GM06990 (cell line): ENCODE data around the gene PI4KA.

Source experiments
- DNase-seq: peaks from one replicate; pipeline ENCODE4 v3.0.0-alpha.2; 2011; ENCODE audit not compliant: insufficient read length; ENCODE audit errors: extremely low read depth
- H3K27me3 ChIP-seq: replicated peaks from 2 replicates; pipeline ENCODE4 v1.6.0; 2011; ENCODE audit warnings: low read length; ENCODE audit not compliant: control insufficient read depth, insufficient read depth
- H3K36me3 ChIP-seq: 2 replicates; pipeline ENCODE4 v1.5.1; 2011; ENCODE audit warnings: low read length; ENCODE audit not compliant: control insufficient read depth, insufficient read depth
- H3K4me3 ChIP-seq: replicated peaks from 2 replicates; pipeline ENCODE4 v1.5.1; 2011; ENCODE audit warnings: low read depth, mild to moderate bottlenecking, control low read depth, low read length
- CTCF ChIP-seq: IDR thresholded peaks from 2 replicates; pipeline ENCODE4 v1.5.1; 2011; ENCODE audit warnings: low read length, control low read depth, mild to moderate bottlenecking, inconsistent platforms; ENCODE audit not compliant: insufficient read depth, poor library complexity, severe bottlenecking

PI4KA gene

GRCh38 chr22:20882855-20883254 is 24.2 kb upstream of the PI4KA start:
- TF ChIP-seq CTCF = no peak
- DNase-seq = no peak
- no peak overlapping the region for H3K4me3 ChIP-seq
- H3K27me3 ChIP-seq = no peaks in the 10 kb centered on the region
- H3K36me3 ChIP-seq = peaks cover 5% of the 10 kb centered on the region

GRCh38 chr22:20881869-20882815 is 23.5 kb upstream of the PI4KA start:
- H3K36me3 ChIP-seq = peaks cover 2% of the 10 kb centered on the region
- no peak for DNase-seq
- H3K4me3 ChIP-seq = no peak overlapping the region
- H3K27me3 ChIP-seq = no peaks in the 10 kb centered on the region
- no peak for TF ChIP-seq CTCF

- peaks cover 2% of the 10 kb centered on the region for H3K36me3 ChIP-seq
- no peak for DNase-seq
- TF ChIP-seq CTCF = no peak
- H3K4me3 ChIP-seq = no peak overlapping the region
- no peaks in the 10 kb centered on the region for H3K27me3 ChIP-seq
These were observed 22.6 kb upstream of the PI4KA start for GRCh38 chr22:20881231-20881630.

GRCh38 chr22:20877715-20878114 is 19.1 kb upstream of the PI4KA start:
- Histone ChIP-seq H3K36me3 (peaks cover 5% of the 10 kb centered on the region), H3K27me3 (no peaks in the 10 kb centered on the region), H3K4me3 (no peak overlapping the region)
- TF ChIP-seq CTCF = no peak
- DNase-seq = no peak

- peaks cover 4% of the 10 kb centered on the region for H3K36me3 ChIP-seq
- H3K4me3 ChIP-seq = no peak overlapping the region
- DNase-seq = no peak
- H3K27me3 ChIP-seq = no peaks in the 10 kb centered on the region
- TF ChIP-seq CTCF = no peak
These were observed 16.7 kb upstream of the PI4KA start for GRCh38 chr22:20875296-20875695.

DNA sequence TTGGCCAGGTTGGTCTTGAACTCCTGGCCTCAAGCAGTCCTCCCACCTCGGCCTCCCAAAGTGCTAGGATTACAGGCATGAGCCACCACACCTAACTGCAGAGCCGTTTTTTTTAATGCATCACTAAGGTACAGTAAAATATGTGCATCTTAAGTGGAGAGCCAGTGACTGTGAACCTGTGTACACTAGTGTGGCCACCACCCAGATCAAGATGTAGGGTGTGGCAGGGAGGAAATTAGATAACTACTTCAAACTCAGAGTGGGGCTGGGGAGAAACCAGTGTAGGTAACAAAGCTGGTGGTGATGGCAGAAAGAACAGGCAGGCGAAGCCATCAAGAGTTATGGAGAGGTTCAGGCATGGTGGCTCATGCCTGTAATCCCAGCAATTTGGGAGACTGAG is 14.6 kb upstream of the PI4KA start:
- Histone ChIP-seq H3K27me3 (no peaks in the 10 kb centered on the region), H3K36me3 (peaks cover 8% of the 10 kb centered on the region), H3K4me3 (no peak overlapping the region)
- no peak for DNase-seq
- TF ChIP-seq CTCF = no peak
